ENCODE data around the gene CNNM1.

- TF ChIP-seq CTCF (IDR thresholded peaks at IDR 0.05) (no peak), POLR2A (IDR thresholded peaks at IDR 0.05) (no peak)
Observed at GRCh38 chr10:99427566-99428190, 98.5 kb downstream of the CNNM1 start.

Data from uterus (tissue), 2 donors.